HG03159 (cell line): Measurements from ENCODE around the gene PPFIBP2.

ENCODE experiments used
- ATAC-seq: cut with Tn5 transposase; IDR thresholded peaks from one replicate; pipeline ENCODE4 v1.9.1; 2021; ENCODE audit warnings: mild to moderate bottlenecking, moderate library complexity; ENCODE audit not compliant: unreplicated experiment

Gene PPFIBP2

DNA sequence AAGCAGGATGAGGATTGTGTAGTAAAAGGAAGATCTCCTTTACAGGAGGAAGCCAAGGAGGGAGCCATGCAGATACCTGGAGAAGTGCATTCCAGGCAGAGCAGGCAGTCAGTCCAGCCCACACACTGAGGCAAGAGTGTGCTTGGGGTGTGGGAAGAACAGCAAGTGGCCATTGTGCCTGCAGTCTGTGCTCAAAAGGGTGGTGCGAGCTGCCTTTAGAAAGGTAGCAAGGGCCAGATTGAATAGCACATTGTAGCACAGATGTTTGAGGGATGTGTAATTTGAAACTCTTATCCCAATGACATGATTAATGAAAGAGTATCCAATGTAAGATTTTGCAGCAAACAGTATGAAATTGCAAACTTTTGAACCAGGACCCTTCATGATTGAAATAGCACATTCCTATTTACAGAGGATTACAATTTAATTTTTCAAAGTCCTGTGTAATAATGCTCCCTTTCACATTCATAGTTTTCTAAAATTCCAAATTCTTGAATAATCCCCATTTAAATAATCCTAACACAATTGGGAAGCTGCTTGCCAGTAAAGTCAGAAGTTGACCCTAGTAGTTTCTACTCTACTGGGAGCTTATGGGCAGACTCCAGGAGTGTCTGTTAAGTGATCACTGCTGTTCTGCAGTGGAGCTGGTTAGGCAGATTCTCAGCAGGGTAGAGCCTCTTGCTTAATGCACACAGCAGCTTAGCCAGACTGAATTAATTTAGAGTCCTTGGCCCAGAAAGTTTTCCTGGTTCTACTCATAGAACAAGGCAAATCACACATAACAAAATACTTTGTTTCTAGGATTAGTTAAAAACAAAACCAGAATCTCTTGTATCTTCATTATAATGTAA is 81.4 kb downstream of the PPFIBP2 start:
- no peak for ATAC-seq

DNA sequence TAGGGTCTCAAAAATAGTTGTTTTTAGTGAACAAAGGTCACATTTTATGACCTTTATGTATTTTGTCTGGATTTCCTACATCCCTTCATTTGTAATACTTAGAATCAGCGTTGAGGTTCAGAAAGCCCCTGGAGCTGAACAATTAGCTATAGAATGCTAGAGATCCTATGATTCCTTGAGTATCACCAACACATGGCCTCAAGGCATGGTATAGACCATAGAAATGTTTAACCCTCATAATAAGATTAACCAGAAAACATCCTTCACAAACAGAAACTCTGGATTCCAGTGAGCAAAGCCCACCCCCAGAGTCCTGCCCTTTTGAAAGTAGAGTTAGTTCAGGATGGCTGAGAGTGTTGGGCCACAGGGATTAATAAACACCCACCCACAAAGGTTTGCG is 82.2 kb downstream of the PPFIBP2 start:
- no peak for ATAC-seq

DNA sequence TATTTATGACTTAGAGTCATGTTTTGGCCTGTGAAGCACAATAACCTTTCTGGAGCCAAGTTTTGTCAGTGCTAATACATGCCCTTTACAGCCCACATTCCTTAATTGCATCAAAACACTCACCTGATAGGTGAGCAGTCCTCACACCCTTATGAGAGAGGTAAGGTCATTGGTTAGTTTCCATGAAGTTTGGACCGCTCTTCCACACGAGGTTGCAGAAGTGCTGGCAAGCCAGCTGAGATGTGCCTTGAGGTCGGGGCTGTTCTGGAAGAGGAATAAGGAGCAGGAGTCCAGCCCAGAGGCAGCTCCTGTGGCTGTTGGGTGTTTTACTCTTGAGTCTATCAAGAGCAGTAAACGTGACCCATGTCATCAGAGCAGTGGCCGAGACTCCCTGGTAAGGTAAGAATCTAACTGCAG is 83.2 kb downstream of the PPFIBP2 start:
- ATAC-seq = no peak

DNA sequence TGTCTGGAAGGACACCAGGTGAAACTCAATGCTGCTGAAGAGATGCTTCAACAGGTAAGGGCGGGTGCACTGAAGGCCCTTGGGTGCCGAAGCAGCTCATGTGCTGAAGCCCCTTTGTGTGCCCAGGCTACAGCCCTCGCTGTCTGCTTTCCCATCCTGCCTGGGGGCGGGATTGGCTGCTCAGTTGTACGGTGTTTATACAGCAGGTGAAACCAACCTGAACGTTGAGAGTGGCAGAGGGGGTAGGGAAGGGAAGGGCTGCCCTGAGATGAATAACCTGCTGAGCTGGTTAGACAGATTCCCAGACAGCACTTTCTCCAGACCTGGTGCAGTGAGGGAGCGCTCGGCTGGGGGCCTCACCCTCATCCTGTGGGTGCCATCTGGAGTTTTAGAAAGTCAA is 83.8 kb downstream of the PPFIBP2 start:
- ATAC-seq = no peak

DNA sequence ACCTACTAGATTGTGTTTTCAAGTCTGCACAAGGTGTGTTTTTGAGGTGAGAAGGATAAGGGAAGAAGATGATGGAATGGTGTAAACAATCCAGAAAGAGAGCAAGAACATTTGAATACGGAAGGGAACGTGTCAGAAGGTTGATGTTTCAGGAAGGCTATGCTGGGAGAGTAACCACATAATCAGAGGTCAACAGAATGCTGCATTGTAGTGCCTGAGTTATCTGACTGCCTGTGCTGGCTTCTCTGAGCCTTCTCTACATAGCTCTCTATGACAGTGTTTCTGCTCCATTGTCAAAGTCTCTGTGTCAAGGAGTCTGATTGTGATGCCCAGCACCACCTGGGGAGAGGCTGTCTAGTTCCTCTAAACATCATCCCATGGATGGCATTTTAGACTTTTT is 85.4 kb downstream of the PPFIBP2 start:
- no peak for ATAC-seq

DNA sequence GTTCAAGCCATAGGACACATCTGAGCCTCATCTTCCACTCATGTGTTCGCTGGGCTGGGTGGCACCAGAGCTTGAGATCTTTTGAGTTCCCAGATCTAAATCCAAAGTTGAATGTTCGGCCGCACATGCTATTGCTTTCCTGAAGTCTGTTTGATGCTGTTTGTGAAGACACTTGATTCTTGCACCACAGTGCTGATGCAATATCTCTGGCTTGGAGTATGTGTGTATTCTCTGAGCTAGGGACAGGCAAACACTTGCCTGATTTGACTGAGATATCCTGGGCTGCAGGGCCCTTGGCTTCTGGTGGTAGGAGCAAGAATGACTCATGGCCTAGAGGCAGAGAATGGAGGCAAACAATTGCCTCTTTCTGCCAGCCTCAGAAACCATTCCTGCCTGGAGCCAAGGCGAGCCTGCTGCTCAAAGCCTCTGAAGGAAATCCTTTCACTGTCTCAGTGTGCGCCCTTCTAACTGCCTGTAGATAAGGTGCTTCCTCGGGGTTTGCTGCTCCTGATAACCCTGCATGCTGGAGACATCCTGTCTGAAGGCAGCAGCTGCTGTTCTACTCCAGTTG is 86.5 kb downstream of the PPFIBP2 start:
- no peak for ATAC-seq

DNA sequence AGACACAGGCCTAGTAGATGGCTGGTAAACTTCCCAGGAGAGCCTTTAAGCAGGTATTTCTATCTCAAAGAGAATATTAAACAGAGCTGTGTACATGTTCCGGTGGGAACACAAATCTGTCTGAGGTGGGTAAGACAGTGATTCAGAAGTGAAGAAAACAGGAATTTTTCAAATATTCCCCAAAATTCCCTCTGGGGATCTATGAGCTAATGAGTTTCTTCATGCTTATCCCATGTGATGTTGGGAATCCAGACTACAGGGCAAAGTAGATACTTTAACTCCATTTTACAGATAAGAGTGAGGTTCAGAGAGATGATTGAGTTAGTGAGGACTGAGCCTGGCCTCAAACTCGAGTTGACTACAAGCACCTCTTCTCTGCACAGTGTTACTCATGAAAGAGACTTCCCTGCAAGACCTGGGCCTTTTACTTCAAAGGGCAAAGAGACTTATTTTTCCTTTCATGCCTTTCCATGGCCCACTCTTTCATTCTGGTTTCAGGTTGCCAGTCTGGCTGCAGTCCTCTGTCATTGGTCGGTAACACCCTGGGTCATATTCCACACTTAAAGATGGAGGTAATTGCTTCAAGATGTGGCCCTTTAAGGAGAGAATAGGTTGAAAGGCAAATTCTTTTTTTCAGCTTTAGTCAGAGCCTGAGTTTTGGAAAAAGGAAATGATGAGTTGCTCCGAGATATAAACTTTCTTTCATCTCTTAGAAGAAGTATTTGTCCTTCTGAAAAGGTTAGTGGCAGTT is 89.4 kb downstream of the PPFIBP2 start:
- ATAC-seq = no peak

DNA sequence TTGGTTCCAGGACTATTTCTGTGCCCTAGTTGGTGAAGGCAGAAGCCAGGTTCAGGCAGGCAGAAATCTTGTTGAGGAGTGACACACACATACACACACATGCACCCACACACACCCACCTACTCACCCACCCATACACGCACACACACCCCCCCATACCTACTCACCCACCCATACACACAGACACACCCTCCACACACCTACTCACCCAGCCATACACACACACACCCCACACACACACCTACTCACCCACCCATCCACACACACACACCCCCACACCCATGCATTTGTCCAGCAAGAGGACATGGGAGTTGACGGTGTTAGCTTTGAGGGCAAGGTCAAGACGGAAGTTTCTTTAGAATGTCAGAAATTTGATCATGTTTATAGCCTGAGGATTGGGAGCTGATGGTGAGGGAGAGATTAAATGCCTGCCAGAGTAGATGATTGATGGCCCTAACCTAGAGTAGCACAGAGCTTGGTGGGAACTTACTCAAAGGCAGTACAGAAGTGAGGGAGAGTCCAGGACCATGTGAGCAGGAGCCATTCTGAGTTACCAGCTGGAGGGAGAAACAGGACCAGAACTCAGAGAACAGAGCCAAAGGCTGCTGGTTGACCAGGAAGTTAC is 90.6 kb downstream of the PPFIBP2 start:
- ATAC-seq = no peak

DNA sequence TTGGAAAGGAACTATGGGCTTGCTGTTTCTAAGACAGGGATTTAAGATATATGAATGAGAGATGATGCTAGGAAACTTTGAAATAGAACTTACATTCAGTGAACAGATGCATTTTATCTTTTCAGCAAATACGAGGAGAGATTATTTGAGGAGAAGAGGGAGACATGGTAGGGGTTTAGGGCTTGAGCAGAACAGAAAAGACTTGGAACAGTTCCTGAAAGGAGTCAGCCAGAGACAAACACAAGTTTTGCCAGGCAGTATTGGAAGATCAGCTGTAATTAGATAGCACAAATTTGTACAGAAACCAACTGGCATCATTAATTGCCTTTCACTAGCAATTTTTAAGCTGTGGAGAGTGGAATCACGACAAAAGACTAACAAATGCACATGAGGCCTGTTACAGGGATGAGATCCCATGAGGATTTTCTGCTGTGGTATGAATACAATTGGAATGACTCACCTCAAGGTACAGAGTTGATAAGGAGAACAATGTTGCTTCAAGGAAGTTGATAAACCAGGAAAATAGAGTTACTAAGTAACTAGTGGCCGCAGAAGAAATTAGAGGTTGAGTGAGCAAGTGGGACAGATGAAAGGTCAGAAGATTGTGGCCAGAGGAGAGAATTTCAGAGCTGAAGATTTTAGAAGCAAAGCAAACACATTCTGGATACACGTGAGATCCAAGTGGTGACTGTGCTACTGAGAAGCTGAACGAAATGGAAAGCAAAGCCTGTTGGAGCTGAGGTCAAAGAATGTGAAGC is 91.6 kb downstream of the PPFIBP2 start:
- ATAC-seq = no peak

DNA sequence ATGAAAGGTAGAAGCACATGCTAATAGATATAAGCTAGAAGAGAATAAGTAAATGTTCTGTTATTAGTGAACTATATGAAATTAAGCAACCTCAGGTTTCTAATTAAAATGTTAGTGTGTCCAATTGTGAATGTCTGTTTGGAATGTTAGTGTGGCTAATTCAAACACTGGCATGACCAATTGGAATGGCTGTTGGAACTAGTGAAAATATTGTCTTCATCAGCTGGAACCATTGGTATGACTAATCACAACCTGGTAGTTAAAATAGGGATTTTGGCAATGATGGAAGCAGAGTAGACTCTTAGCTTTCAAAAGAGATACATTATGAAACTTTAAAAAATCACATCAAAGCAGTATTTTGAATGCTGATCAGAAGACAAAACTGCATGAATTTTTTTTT is 92.7 kb downstream of the PPFIBP2 start:
- ATAC-seq = no peak

DNA sequence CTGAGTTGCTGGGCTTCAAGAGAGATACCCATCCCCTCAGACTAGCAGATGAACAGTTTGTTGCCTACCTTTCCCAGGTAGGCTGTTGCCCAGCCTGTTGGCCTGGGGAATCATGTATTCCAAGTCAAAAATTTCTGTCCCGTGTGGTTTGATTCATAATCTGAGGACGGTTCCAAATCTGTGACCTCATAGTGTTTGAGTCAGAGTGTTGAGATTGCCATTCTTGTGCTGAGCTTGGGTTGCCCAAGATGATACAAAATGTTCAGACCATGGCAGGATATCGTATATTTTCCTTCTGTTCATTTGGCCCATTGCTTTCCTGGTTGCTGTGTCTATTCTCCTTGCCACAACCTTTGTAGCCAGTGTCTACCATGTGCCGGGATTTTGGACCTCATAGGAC is 95.2 kb downstream of the PPFIBP2 start:
- ATAC-seq = no peak

DNA sequence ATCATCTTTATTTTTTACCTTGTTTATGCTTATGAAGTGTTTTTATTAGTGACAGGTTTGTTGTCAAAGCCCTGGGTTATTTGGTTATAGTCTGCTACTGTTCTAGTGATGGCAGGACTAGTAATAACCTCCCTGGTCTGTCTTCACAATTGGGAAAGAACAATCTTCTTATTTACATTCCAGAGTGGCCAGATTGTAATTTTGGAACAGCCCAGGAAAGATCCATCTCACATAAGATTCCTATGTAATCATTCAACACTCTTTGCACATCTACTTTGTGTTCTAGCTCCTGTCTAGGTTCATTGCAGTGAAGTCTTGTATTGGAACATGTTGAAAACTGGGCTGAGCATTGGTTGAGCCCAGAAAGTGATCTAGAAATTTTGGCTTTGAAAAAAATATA is 95.7 kb downstream of the PPFIBP2 start:
- no peak for ATAC-seq

DNA sequence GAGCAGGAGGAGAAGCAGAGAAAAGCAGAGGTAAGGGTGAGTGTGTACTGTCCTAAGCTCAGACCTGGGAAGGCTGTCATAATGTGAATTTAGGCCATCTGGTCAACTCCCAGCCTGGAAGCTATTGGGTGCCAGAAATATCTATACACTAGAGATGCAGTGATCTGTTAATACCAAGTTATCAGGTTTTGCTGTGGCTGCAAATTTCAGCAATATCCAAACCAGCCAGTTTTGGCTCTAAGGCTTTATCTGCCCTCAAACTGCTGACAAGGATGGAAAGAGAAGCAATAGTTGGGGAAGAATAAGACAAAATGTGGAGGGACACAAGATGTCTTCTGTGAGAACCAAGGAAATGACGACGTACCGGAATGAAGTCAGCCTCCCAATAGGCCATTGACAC is 96.6 kb downstream of the PPFIBP2 start:
- ATAC-seq = no peak

DNA sequence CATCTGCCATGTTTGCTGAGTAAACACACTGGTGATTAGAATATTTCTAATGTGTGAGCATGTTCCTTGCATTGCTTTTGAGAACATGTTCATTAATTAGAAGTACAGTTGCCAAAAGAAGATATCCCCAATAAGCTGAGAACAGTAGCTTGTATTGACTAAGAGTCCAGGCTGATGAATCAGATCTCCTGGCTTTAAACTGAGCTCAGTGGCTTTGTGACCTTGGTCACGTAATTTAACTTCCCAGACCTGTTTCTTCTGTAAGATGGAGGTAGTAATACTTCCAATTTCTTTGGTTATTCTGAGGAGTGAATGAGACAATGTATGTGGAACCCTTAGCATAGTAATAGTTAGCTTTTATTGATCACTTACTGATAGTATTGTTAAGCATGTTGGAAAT is 97.6 kb downstream of the PPFIBP2 start:
- no peak for ATAC-seq

DNA sequence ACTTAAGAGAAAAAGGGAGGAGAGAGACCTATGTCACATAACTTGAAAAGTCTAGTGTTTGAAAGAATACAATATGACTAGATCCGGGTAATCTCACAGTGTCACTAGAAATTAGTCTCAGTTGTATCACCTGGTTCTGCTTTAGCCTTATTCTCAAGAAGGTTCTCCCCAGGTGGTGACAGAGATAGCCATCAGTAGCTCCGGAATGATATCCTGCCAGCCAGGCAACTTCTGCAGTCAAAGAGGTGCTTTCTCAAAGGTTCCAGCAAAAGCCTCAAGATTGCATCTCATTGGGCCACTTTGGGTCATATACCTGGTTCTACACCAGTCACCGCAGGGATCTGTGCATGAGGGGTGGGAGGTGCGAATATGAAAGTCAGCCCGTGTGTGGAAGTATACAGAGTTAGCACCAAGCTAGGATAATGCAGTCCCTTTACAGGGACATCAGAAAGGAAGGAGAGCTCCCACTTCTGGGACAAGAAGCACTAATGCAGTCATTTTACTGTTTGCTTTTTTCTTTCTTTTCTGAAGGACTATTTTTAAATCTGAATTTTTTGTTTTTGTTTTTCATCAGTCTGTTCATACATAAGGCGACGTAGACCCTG is 98.4 kb downstream of the PPFIBP2 start:
- no peak for ATAC-seq

DNA sequence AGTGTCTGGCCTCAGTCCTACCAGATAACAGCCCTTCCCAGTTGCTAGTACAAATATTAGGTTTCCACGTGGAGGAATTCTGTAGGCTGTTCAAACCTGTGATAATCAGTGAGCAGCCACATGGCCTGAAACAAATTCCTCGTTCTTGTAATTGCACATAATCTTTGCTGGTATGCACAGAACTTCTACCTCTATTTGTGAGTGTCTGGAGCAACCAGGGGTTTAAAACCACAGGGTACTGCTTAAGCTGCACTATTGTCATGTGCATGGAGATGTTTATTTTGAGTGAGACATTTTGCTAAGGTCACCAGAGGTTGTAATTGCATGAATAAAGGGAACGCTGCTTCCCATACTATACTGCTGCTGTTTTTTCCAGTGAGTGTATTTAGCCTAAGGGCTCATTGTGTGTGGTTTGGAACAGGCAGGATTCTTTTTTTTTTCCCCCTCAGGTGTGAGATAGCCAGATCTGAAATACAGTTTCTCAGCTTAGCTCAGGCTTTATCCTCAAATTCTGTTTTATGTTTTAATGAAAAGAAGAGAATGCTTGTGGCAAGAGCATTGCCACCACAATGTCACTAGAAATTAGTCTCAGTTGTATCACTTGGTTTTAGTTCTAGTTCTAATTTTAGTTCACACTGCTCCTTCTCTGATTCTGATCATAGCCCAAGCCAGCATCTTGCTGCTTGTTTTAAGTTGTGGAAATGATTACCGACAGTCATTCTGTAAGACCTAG is 99.0 kb downstream of the PPFIBP2 start:
- no peak for ATAC-seq

DNA sequence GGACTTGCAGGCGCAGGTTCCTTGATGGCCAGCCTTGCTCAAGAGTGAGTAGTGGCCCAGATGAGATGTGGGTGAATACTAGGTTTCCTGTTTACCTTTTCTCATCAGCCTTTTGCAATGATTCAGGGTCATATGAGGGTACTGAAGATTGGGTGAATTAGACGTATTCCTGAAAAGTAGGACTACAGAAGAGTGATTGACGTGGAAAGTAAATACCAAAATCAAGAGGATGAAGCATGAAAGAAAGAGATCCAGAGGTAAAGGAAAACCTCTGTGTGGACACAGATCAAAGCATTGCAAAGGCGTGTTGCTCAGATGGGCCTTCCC is 99.6 kb downstream of the PPFIBP2 start:
- ATAC-seq = no peak

DNA sequence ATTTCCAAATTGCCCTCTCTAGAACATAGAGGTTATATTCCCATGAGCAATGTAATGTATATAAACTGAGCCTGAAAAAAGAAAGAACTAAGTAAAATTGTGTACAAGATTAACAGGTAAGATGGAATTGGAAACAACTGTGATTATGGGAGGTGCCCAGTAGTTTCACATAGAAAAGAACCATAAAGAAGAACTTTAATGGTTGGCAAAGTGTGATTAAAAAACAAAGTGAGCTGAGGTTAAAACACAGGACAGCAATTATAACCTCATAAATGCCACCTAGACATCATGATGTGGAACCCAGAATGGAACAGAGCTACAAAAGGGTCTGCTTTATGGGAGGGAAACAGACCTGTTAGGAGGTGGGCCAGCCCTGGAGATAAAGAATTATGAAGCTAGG is 100.9 kb downstream of the PPFIBP2 start:
- no peak for ATAC-seq

DNA sequence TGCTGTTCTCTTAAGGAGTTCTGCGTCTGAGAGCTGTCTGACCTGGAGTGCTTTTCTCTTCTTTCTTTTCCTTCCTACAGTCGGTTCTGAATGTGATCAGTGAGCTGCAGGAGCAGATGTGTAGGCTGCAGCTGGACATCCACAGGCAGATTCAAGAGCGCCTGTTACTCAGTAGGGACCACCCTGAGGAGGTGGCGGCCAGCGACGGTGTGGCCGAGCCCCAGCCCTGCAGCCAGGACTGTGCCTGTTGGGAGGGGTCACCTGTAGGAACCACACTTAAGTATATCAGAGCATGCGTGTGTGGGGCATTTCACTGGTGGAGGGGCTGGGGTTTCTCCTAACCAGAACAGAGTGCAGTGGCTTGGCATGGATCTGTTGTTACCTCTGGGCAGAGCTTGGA is 103.2 kb downstream of the PPFIBP2 start:
- no peak for ATAC-seq

DNA sequence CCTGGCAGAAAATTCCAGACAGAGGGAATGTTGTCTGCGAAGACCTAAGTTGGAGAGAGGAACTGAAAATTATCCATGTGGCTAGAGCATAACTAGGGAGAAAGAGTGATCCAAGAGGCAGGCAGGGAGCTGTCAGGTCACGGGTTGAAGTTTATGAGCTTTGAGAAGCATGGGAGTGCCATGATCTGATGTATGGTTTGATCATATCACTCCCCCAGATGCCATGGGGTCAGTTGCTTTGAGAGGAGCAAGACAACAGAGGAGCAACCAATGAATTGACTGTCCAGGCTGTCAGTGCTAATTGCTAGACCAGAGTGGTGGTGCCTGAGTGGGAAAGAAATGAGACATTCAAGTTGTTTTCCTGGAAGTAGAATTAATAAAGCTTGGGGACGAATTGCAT is 105.5 kb downstream of the PPFIBP2 start:
- ATAC-seq = no peak
